Endometrial microvascular endothelial cells (primary cell): Measurements from ENCODE around the gene LRG1. TPM values are rescaled to one million over a fixed set of nuclear protein-coding genes. Genes with fewer than 3 reads are reported as not detected.

Experiments used
- in situ Hi-C: cut with HindIII; loops from 2 replicates; pipeline ENCODE4 v1.10.0; 2017; ENCODE audit warnings: low sequenced_read_pairs, low pct_unique_long_range_greater_than_20kb; ENCODE audit errors: inconsistent ontology term
- total RNA-seq: library from RNA; depleted of rRNA; stranded (reverse); fragments of >200 nt; gene quantifications from one replicate; pipeline ENCODE4 v1.2.3, GENCODE V29; 2015; ENCODE audit errors: inconsistent ontology term

Gene LRG1
- total RNA-seq = 0.28 TPM

GRCh38 chr19:4539693-4540581 is at the start of gene LRG1:
Gene LRG1, minus strand, starts transcription at chr19:4540036. Its CDS starts 23 bp downstream, at chr19:4540013.
- in situ Hi-C loops = no loop called here

- in situ Hi-C loops = no loop called here
Measured at GRCh38 chr19:4588291-4588761, 48.5 kb upstream of the LRG1 start.

- in situ Hi-C loops = no loop called here
Measured at GRCh38 chr19:4587527-4587926, 47.7 kb upstream of the LRG1 start.

- in situ Hi-C loops = no loop called here
Measured at GRCh38 chr19:4586691-4587090, 46.9 kb upstream of the LRG1 start.

GRCh38 chr19:4586245-4586644 is 46.4 kb upstream of the LRG1 start:
- in situ Hi-C loops = no loop called here

- in situ Hi-C loops = no loop called here
Measured at GRCh38 chr19:4585556-4585955, 45.7 kb upstream of the LRG1 start.

GRCh38 chr19:4584670-4585460 is 45.0 kb upstream of the LRG1 start:
- in situ Hi-C loops = no loop called here

GRCh38 chr19:4583961-4584669 is 44.3 kb upstream of the LRG1 start:
- in situ Hi-C loops = no loop called here

- in situ Hi-C loops = no loop called here
Measured at GRCh38 chr19:4582980-4583842, 43.4 kb upstream of the LRG1 start.

GRCh38 chr19:4581666-4582553 is 42.1 kb upstream of the LRG1 start:
- in situ Hi-C loops = no loop called here

GRCh38 chr19:4580961-4581665 is 41.3 kb upstream of the LRG1 start:
- in situ Hi-C loops = no loop called here

GRCh38 chr19:4580021-4580901 is 40.4 kb upstream of the LRG1 start:
- in situ Hi-C loops = no loop called here

- in situ Hi-C loops = no loop called here
Measured at GRCh38 chr19:4579389-4579788, 39.6 kb upstream of the LRG1 start.

GRCh38 chr19:4578552-4579248 is 38.9 kb upstream of the LRG1 start:
- in situ Hi-C loops = no loop called here

- in situ Hi-C loops = no loop called here
Measured at GRCh38 chr19:4577020-4577782, 37.4 kb upstream of the LRG1 start.
